NK-92 treated with Interleukin-12 subunit alpha and Interleukin-12 subunit beta, amount 100 ng/mL, for 24 hours (cell line): ENCODE measurements around the gene ASTL.

Source experiments
- DNase-seq: peaks from one replicate; lab custom pipeline; 2025; lab: John Stamatoyannopoulos, UW

The ASTL gene

GRCh38 chr2:96083064-96083939 is 55.0 kb downstream of the ASTL start:
- DNase-seq = no peak

DNA sequence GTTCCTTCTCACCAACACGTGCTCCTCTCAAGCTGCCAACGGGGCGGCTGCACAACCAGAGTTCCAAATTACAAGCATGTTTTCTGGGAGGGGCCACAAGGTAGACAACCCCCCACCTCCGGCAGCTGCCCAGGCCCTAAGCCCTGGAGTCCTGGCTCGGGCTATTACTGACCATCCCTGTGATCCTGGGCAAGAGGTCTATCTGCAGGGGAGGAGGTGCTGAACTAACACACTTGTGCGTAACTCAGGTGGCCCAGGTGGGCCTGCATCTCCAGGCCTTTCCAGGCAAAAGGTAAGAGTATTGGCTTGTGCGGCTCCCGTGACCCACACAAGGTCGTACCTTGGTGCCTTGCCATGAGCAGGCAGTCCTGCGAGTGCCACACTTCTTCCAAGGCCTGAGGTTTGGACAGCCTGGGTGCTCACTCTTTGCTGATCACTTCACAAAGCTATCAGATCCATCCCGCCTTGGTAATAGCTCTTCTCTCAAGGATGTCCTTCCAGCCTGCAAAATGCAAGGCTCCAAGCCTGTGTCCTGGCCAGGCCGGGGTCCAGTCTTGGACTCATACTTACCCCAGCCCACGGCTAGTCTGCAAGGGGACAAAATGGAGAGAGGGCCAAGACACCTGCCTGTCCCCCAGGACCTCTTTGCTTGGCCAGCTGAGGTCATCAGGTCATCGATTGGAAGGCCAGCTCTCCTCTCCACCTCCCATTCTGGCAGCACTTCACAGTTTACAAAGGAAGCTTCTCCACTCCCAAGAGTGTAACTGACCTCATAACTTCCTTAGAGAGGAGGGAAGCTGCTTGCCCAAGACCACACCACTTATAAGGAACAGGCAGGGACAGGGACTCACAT is 55.9 kb downstream of the ASTL start:
- no peak for DNase-seq

GRCh38 chr2:96081042-96081441 is 57.3 kb downstream of the ASTL start:
- no peak for DNase-seq

DNA sequence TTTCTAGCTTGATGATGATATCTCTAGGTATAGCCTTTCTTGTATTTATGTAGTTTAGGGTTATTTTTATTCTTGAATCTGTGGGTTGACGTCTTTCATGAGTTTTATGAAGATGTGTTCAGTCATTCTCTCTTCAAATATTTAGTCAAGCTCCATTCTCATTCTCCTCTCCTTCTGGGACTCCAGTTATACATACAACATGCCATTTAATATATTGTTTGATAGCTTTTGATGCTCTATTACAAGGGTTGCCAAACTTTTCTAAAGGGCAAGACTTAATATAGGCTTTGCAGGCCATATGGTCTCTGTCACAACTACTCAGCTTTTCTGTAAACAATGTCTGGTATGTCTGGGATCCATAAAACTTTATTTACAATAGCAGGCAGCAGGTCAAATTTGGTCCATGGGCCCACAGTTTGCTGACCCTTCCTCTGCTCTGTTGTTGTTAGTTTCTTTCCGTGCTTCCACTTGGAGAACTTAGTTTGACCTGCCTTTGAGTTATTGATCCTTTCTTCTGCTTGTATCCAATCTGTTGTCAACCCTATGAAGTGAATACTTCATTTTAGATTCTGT is 63.0 kb downstream of the ASTL start:
- DNase-seq = no peak

GRCh38 chr2:96074156-96074555 is 64.1 kb downstream of the ASTL start:
- no peak for DNase-seq

DNA sequence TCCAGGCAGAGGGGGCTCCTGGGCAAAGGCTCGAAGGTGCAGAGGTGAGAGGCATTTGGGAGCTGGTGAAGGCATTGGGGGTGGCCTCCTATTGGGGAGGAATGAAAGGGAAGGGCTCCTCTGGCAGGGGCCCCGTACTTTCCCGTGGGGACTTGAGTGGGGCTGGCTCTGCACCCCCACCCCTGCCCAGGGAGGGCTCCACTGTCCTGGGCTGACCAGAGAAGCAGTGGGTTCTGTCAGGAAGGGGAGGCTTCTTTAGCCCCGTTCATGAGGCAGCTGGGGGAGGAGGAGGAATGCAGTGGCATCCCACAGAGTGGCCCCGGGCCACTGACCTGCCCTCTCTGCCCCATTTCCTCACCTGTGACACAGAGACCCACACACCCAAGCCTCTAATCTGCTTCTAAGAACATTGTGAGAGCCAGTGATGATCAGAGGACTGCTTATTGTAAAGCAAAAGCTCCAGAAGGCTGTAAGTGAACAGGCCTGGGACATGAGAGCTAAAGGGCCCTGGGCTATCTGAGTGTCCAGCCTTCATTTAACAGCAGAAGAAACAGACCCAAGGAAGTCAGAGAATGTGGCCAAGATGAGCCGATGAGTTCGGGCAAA is 65.0 kb downstream of the ASTL start:
- no peak for DNase-seq
